Liver (tissue), 3 donors: Measurements from ENCODE around the gene C11orf68.

Experiments
- GABPA ChIP-seq, 2 donors: IDR thresholded peaks in 1 of 2; conservative IDR thresholded peaks in 1 of 2; 2 replicates each; pipeline ENCODE4 v1.6.1; 2016; ENCODE audit warnings: antibody characterized with exemption in 2 of 2, mild to moderate bottlenecking in 1 of 2, moderate library complexity in 1 of 2
- JUND ChIP-seq, 2 donors: IDR thresholded peaks; 2 replicates each; pipeline ENCODE4 v1.6.1; 2016; ENCODE audit warnings: antibody characterized with exemption in 2 of 2
- MAX ChIP-seq: IDR thresholded peaks from 2 replicates; pipeline ENCODE4 v1.6.1; 2016; ENCODE audit warnings: antibody characterized with exemption
- RAD21 ChIP-seq, 2 donors: IDR thresholded peaks; 2 replicates each; pipeline ENCODE4 v1.6.1; 2016; ENCODE audit warnings: antibody characterized with exemption in 2 of 2, mild to moderate bottlenecking in 2 of 2
- RXRA ChIP-seq, 2 donors: IDR thresholded peaks; 2 replicates each; pipeline ENCODE4 v1.6.1; 2017 to 2018; ENCODE audit warnings: antibody characterized with exemption in 2 of 2, mild to moderate bottlenecking in 1 of 2
- SP1 ChIP-seq: IDR thresholded peaks from 2 replicates; pipeline ENCODE4 v1.6.1; 2018; ENCODE audit warnings: antibody characterized with exemption, mild to moderate bottlenecking
- TAF1 ChIP-seq: conservative IDR thresholded peaks from 2 replicates; pipeline ENCODE4 v1.6.1; 2016; ENCODE audit warnings: antibody characterized with exemption, mild to moderate bottlenecking
- YY1 ChIP-seq: IDR thresholded peaks from 2 replicates; pipeline ENCODE4 v1.6.1; 2016; ENCODE audit warnings: antibody characterized with exemption, mild to moderate bottlenecking
- ZBTB33 ChIP-seq: IDR thresholded peaks from 2 replicates; pipeline ENCODE4 v1.6.1; 2016; ENCODE audit warnings: antibody characterized with exemption
- TF ChIP-seq, protein P1 (sequence below): fragments of 150-350 bp; IDR thresholded peaks from 2 replicates; pipeline ENCODE4 v1.5.1; 2017; ENCODE audit warnings: improper control_type of control experiment, low read depth, low read length; ENCODE audit not compliant: missing input control
- TF ChIP-seq, protein P2 (sequence below): IDR thresholded peaks from 2 replicates; pipeline ENCODE4 v1.6.1; 2016; ENCODE audit warnings: antibody characterized with exemption, mild to moderate bottlenecking
- donor health status: healthy.
- donor health status: healthy.

GRCh38 chr11:65922565-65922964 is 3.7 kb upstream of the C11orf68 start:
- TF ChIP-seq, protein P1, sequence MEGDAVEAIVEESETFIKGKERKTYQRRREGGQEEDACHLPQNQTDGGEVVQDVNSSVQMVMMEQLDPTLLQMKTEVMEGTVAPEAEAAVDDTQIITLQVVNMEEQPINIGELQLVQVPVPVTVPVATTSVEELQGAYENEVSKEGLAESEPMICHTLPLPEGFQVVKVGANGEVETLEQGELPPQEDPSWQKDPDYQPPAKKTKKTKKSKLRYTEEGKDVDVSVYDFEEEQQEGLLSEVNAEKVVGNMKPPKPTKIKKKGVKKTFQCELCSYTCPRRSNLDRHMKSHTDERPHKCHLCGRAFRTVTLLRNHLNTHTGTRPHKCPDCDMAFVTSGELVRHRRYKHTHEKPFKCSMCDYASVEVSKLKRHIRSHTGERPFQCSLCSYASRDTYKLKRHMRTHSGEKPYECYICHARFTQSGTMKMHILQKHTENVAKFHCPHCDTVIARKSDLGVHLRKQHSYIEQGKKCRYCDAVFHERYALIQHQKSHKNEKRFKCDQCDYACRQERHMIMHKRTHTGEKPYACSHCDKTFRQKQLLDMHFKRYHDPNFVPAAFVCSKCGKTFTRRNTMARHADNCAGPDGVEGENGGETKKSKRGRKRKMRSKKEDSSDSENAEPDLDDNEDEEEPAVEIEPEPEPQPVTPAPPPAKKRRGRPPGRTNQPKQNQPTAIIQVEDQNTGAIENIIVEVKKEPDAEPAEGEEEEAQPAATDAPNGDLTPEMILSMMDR, result no peak
- TF ChIP-seq, protein P2, sequence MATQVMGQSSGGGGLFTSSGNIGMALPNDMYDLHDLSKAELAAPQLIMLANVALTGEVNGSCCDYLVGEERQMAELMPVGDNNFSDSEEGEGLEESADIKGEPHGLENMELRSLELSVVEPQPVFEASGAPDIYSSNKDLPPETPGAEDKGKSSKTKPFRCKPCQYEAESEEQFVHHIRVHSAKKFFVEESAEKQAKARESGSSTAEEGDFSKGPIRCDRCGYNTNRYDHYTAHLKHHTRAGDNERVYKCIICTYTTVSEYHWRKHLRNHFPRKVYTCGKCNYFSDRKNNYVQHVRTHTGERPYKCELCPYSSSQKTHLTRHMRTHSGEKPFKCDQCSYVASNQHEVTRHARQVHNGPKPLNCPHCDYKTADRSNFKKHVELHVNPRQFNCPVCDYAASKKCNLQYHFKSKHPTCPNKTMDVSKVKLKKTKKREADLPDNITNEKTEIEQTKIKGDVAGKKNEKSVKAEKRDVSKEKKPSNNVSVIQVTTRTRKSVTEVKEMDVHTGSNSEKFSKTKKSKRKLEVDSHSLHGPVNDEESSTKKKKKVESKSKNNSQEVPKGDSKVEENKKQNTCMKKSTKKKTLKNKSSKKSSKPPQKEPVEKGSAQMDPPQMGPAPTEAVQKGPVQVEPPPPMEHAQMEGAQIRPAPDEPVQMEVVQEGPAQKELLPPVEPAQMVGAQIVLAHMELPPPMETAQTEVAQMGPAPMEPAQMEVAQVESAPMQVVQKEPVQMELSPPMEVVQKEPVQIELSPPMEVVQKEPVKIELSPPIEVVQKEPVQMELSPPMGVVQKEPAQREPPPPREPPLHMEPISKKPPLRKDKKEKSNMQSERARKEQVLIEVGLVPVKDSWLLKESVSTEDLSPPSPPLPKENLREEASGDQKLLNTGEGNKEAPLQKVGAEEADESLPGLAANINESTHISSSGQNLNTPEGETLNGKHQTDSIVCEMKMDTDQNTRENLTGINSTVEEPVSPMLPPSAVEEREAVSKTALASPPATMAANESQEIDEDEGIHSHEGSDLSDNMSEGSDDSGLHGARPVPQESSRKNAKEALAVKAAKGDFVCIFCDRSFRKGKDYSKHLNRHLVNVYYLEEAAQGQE, result no peak
- TF ChIP-seq JUND (IDR thresholded peaks at IDR 0.05) (no peak), SP1 (no peak), TAF1 (no peak), YY1 (no peak), RAD21 (IDR thresholded peaks at IDR 0.05) (no peak), GABPA (IDR thresholded peaks at IDR 0.05 in 1 of 2, conservative IDR thresholded peaks at IDR 0.05 in 1 of 2) (no peak), RXRA (IDR thresholded peaks at IDR 0.05) (no peak), MAX (no peak), ZBTB33 (no peak)
